HEK293T (cell line): ENCODE data around the gene SUSD1.

Experiments used
- BHLHE40 ChIP-seq: fragments of 450-650 bp; IDR thresholded peaks from 2 replicates; pipeline ENCODE4 v1.6.1; 2016; ENCODE audit warnings: mild to moderate bottlenecking, moderate library complexity, borderline replicate concordance
- NFRKB ChIP-seq: fragments of 450-650 bp; IDR thresholded peaks from 2 replicates; pipeline ENCODE4 v1.6.1; 2016; ENCODE audit warnings: mild to moderate bottlenecking, moderate library complexity
- SP1 ChIP-seq: fragments of 450-650 bp; IDR thresholded peaks from 2 replicates; pipeline ENCODE4 v1.6.1; 2017

DNA sequence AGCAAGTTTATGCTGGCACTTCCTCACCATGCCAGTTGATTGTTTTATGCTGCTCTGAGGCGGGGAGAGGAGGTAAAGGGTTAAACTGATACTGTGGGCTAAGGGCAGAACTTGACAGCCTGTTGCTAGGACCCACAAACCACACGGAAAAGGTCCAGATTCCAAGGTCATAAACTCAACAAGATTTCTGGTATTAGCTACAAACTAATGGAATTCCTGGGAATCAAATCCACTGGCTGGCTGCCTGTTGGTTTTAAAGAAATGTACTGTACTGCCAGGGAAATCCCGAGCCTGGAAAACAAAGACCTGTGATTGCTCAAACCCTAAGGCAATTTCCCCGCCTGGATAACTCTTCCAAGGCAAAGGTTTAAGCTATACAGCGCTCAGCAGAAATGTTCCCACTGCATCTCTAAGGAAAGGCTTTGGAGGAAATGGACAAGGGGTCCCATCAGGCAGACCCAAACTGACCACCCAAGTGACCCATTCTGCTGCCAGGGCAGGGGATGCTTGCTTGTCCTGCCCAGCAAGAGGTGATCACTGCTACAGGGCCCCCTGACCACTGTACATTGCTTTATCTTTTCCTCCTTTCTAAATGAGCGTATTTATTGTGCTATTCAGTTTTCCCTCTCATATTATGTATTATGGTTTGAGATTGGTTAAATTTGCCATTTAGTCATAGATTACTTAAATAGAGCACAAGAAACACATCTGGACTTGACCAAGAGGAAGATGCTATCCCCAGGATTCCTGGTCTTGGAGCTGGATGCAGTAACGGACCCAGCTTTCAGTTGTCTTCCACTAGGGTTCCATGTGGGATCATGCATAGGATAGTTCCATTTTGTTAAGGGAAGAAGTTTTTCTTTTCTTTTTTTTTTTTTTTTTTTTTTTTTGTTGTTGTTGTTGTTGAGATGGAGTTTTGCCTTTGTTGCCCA lies 124.3 kb downstream of the SUSD1 start:
- TF ChIP-seq BHLHE40 = no peak
- TF ChIP-seq NFRKB = no peak
- TF ChIP-seq SP1 = no peak
